Measurements from ENCODE around the gene GABPA. TPM values are rescaled to one million over a fixed set of nuclear protein-coding genes. Genes with fewer than 3 reads are reported as not detected.

GABPA gene
- total and polyA plus RNA-seq, 2 donors (not counting 1 experiment from before 2014, with no cell fraction given), result 10.3 to 29.7 TPM

- TF ChIP-seq CTCF (IDR thresholded peaks at IDR 0.05) (no peak), EZH2 (IDR thresholded peaks at IDR 0.05; ENCODE audit: borderline replicate concordance, insufficient read depth, low read depth, low read length, poor library complexity, severe bottlenecking) (no peak)
- H3K27ac ChIP-seq (ENCODE audit: low read length in 2 of 2), result no peak overlapping the region
- intact Hi-C loops (cut with micrococcal nuclease), result no loop called here
- no peak for ATAC-seq (ENCODE audit: low read depth)
- peaks cover 2 to 4% of the 10 kb centered on the region in 2 donors for H3K4me1 ChIP-seq (ENCODE audit: control insufficient read depth in 2 of 2, insufficient read depth in 2 of 2, low read length in 2 of 2)
- no peak overlapping the region for H3K4me2 ChIP-seq (replicated peaks; ENCODE audit: low read depth, low read length, poor library complexity, severe bottlenecking)
- Mint-ChIP-seq H3K4me3 (no peak overlapping the region), H3K9me3 (ENCODE audit: insufficient read depth) (no peaks in the 10 kb centered on the region), H3K27ac (no peak overlapping the region), H3K4me1 (peaks cover 11% of the 10 kb centered on the region), H3K27me3 (no peaks in the 10 kb centered on the region)
- ChIA-PET CTCF (interaction anchor here (1.4 kb wide), 1 partner anchor 9 kb away, joined by 3 read pairs; no protein-coding TSS in a partner anchor), POLR2A (no interaction called here)
- no peak overlapping the region for H3K9ac ChIP-seq (ENCODE audit: low read length)
- peaks cover 16% of the 10 kb centered on the region for H4K20me1 ChIP-seq (ENCODE audit: control insufficient read depth, insufficient read depth, low read length, poor library complexity, severe bottlenecking)
- H3K79me2 ChIP-seq (ENCODE audit: control insufficient read depth, insufficient read depth, low read length), result peaks cover 4% of the 10 kb centered on the region
- H3K4me3 ChIP-seq (ENCODE audit: control extremely low read depth in 1 of 5, extremely low read depth in 1 of 5, insufficient read depth in 1 of 5, low read depth in 2 of 5, low read length in 4 of 5), result no peak overlapping the region
- peaks cover 16 to 69% of the 10 kb centered on the region in 2 experiments for H3K36me3 ChIP-seq (replicated peaks in 1 of 2; ENCODE audit: control extremely low read depth in 1 of 2, control insufficient read depth in 1 of 2, extremely low read depth in 1 of 2, insufficient read depth in 2 of 2, low read length in 1 of 2)
- no peaks in the 10 kb centered on the region for H3K9me3 ChIP-seq (ENCODE audit: control extremely low read depth in 1 of 3, control insufficient read depth in 2 of 3, insufficient read depth in 1 of 3, low read length in 2 of 3)
- no peaks in the 10 kb centered on the region for H3K27me3 ChIP-seq (replicated peaks in 1 of 4; ENCODE audit: control extremely low read depth in 1 of 4, control insufficient read depth in 3 of 4, insufficient read depth in 4 of 4, low read length in 3 of 4)
- no peak for DNase-seq
- H2AFZ ChIP-seq (ENCODE audit: insufficient read depth, low read depth, low read length, poor library complexity, severe bottlenecking), result no peak overlapping the region
Observed at GRCh38 chr21:25757531-25757930, 22.8 kb downstream of the GABPA start.

GRCh38 chr21:25759573-25759972 is 24.8 kb downstream of the GABPA start:
- POLR2A ChIA-PET, result no interaction called here
- Mint-ChIP-seq H3K27me3 (no peaks in the 10 kb centered on the region), H3K9me3 (ENCODE audit: insufficient read depth) (no peaks in the 10 kb centered on the region), H3K4me3 (no peak overlapping the region), H3K27ac (no peak overlapping the region), H3K4me1 (peaks cover 11% of the 10 kb centered on the region)
- ATAC-seq (ENCODE audit: low read depth), result no peak
- H3K9me3 ChIP-seq (ENCODE audit: control extremely low read depth in 1 of 3, control insufficient read depth in 2 of 3, insufficient read depth in 1 of 3, low read length in 2 of 3), result no peaks in the 10 kb centered on the region
- H3K27me3 ChIP-seq (replicated peaks in 1 of 4; ENCODE audit: control extremely low read depth in 1 of 4, control insufficient read depth in 3 of 4, insufficient read depth in 4 of 4, low read length in 3 of 4), result no peaks in the 10 kb centered on the region
- peaks cover 2 to 4% of the 10 kb centered on the region in 2 donors for H3K4me1 ChIP-seq (ENCODE audit: control insufficient read depth in 2 of 2, insufficient read depth in 2 of 2, low read length in 2 of 2)
- CTCF ChIA-PET, result no interaction called here
- no peak overlapping the region for H3K4me2 ChIP-seq (replicated peaks; ENCODE audit: low read depth, low read length, poor library complexity, severe bottlenecking)
- H4K20me1 ChIP-seq (ENCODE audit: control insufficient read depth, insufficient read depth, low read length, poor library complexity, severe bottlenecking), result peaks cover 16% of the 10 kb centered on the region
- intact Hi-C loops (cut with micrococcal nuclease), result no loop called here
- 83% methylated on average over 1 of the region's 1 CpG for WGBS (ENCODE audit: insufficient coverage)
- H3K9ac ChIP-seq (ENCODE audit: low read length), result no peak overlapping the region
- no peak overlapping the region for H2AFZ ChIP-seq (ENCODE audit: insufficient read depth, low read depth, low read length, poor library complexity, severe bottlenecking)
- TF ChIP-seq CTCF (IDR thresholded peaks at IDR 0.05) (no peak), EZH2 (IDR thresholded peaks at IDR 0.05; ENCODE audit: borderline replicate concordance, insufficient read depth, low read depth, low read length, poor library complexity, severe bottlenecking) (no peak)
- no peak overlapping the region for H3K4me3 ChIP-seq (ENCODE audit: control extremely low read depth in 1 of 5, extremely low read depth in 1 of 5, insufficient read depth in 1 of 5, low read depth in 2 of 5, low read length in 4 of 5)
- peaks cover 21 to 71% of the 10 kb centered on the region in 2 experiments for H3K36me3 ChIP-seq (replicated peaks in 1 of 2; ENCODE audit: control extremely low read depth in 1 of 2, control insufficient read depth in 1 of 2, extremely low read depth in 1 of 2, insufficient read depth in 2 of 2, low read length in 1 of 2)
- no peak for DNase-seq
- H3K27ac ChIP-seq (ENCODE audit: low read length in 2 of 2), result no peak overlapping the region
- H3K79me2 ChIP-seq (ENCODE audit: control insufficient read depth, insufficient read depth, low read length), result peaks cover 4% of the 10 kb centered on the region

Data from B cell (primary cell).